HG03139 (cell line): ENCODE measurements around the gene MAGEA9.
"Not testable (repeated sequence)": the region's sequence is repeated elsewhere in the genome, so short reads cannot be mapped to it uniquely, and the experiment has no call there.

ENCODE experiments used
- ATAC-seq: cut with Tn5 transposase; IDR thresholded peaks from one replicate; pipeline ENCODE4 v1.9.1; 2021; ENCODE audit not compliant: unreplicated experiment

MAGEA9 gene

DNA sequence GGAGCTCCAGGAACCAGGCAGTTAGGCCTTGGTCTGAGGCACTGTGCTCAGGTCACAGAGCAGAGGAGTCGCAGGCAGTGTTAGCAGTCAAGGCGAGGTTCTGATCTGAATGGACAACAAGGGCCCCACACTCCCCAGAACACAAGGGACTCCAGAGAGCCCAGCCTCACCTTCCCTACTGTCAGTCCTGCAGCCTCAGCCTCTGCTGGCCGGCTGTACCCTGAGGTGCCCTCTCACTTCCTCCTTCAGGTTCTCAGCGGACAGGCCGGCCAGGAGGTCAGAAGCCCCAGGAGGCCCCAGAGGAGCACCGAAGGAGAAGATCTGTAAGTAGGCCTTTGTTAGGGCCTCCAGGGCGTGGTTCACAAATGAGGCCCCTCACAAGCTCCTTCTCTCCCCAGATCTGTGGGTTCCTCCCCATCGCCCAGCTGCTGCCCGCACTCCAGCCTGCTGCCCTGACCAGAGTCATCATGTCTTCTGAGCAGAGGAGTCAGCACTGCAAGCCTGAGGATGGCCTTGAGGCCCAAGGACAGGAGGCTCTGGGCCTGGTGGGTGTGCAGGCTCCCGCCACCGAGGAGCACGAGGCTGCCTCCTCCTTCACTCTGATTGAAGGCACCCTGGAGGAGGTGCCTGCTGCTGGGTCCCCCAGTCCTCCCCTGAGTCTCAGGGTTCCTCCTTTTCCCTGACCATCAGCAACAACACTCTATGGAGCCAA is 26.2 kb downstream of the MAGEA9 start:
- no peak for ATAC-seq

DNA sequence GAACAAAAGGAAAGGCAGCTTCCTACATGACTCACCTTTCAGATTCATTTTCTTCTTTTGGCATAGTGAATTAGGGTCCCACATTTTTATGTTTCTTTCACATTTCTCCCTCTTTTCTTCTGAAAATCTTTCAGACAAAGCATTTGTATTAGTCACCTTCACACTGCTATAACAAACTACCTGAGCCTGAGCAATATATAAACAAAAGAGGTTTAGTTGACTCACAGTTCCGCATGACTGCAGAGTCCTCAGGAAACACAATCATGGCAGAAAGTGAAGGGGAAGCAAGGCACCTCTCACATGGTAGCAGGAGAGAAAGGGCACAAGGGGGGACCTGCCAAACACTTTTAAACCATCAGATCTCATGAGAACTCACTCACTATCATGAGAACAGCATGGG is 36.9 kb downstream of the MAGEA9 start:
- ATAC-seq: no peak

DNA sequence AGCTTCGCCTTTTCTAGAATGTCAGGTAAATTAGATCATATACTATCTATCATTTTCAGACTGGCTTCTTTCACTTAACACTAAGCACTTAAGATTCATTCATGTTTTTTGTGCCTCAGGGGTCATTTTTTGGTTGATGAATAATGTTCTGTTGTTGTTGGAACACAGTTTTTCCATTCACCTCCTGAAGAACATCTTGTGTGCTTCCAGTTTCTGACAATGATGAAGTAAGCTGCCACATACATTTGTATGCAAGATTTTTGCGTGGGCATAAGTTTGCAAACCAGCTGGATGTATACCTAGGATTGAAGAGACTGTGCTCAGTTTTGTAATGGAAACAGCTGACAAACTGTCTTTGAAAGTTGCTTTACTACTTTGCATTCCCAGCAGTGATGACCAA is 37.6 kb downstream of the MAGEA9 start:
- no peak for ATAC-seq

DNA sequence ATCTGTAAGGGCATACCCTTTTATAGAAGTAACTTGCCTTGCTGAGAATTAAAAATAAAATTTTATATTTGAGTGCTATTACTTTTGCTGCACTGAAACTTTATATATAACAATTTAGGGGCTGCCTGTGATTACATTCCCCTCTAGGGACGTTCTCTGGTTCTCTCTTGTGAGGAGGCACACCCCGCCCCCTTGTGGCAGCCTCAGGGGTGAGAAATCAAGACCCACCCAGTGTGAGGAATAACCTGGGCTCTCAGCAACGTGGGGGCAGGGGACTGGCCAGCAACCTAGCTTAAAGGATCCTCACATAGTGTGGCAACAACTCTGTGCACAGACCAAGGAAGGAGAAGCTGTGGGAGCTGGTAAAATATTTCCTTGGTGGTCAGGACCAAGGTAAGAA is 43.7 kb downstream of the MAGEA9 start:
- ATAC-seq: no peak

DNA sequence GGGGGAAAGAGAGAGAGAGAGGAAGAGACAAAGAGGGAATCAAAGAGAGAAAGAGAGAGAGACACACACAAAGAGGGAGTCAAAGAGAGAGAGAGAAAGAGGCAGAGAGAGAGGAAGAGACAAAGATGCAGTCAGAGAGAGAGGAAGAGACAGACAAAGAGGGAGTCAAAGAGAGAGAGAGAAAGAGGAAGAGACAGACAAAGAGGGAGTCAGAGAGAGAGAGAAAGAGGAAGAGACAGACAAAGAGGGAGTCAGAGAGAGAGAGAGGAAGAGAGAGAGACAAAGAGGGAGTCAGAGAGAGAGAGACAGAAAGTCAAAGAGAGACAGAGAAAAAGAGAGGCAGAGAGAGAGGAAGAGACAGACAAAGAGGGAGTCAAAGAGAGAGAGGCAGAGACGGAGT is 45.5 kb downstream of the MAGEA9 start:
- ATAC-seq: no peak

DNA sequence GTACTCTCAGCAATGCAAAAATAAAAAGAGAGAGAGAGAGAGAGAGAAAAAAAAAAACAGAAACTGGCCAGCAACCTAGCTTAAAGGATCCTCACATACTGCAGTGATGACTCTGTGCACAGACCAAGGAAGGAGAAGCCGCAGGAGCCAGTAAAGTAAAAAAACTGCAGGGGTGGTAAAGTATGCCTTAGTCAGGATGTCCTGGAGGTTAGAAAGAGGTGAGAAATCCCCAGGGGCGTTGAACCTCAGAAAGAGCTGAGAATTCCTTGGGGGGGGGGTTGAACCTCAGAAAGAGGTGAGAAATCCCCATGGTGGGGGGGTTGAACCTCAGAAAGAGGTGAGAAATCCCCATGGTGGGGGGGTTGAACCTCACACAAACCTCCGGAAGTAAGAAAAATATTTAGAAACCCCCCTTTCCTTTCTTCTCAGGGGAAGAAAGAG is 48.0 kb downstream of the MAGEA9 start:
- ATAC-seq: no peak

DNA sequence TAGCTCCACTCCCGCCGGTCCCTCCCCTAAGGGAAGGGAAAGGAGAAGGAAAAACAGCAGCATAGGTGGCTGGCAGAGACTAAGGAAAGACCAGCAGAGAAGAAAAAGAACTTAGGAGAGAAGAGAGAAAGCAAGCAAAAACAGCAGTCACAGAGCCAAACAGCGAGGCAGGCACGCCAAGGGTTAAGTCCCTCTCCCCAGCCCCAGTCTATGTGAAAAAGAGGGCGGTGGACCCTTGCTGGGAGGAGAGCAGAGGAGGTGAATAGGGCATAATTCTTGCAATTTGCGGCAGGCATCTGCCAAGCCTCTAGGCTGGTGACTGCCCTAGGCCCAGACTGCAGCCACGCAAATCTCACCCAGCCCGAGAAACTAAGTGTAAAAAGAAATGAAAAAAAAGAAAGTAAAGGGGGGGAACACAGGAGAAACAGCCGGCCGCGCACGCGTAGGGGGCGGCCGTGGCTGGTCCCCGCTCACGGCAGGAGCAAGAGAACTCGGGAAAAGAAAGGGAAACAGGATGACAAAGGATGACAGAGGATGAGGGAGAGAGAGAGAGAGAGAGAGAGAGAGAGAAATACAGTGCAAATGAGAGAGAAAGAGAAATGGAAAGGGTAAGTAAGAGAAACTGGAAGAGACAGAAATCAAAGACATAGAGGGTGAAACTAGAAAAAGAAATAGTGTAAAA is 48.6 kb downstream of the MAGEA9 start:
- ATAC-seq: no peak

DNA sequence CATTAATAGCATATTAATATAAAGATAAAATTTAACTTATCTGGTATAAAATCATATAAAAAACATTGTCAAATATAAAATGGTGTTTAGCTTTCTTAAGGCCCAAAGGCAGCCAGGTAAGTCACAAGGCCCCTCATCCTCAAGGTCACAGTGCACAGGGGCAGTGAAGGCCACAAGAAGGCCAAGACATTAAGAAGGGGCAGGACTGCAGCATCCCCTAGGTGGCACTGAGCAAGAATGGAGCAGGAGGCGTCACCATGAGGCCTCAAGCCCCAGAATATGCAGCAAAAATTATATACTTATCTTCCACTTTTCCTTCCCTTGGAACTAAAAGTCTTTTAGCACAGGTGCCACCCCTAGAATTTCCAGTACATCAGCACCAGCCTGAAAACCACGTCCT is 49.7 kb downstream of the MAGEA9 start:
- ATAC-seq: no peak

DNA sequence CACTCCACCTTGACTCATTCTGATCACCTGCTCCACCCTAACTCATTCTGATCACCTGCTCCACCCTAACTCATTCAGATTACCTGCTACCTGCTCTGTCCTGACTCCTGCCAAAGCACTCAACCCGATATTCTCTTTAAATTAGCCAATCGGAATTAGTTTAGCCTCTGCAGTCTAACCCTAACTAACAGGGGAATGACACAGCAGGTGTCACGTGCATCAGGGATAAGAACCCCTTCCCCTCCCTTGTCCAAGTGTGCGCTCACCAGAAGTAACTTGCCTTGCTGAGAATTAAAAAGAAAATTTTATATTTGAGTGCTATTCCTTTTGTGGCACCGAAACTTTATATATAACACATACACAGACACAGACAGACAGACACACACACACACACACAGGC is 55.0 kb downstream of the MAGEA9 start:
- ATAC-seq: not testable (repeated sequence)

DNA sequence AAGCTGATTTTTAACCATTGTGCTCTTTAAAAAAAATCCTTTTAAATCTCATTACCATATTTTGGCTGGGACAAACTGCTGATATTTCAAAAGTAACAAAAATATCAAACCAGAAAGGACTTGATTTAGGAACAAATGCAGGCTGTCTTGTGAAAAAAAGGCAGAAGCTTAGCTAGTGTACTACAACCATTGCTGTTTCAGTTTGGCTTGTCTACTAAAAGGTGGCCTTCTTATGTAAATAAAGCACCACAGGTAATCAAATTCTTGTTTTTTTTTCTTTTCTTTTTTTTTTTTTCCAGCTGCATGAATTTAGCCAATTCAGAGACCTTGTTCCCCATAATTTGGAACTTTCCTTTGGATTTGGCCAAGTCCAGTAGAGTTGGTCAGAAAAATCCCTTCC is 55.4 kb downstream of the MAGEA9 start:
- ATAC-seq: no peak
